ENCODE data around the gene TMEM200A.

DNA sequence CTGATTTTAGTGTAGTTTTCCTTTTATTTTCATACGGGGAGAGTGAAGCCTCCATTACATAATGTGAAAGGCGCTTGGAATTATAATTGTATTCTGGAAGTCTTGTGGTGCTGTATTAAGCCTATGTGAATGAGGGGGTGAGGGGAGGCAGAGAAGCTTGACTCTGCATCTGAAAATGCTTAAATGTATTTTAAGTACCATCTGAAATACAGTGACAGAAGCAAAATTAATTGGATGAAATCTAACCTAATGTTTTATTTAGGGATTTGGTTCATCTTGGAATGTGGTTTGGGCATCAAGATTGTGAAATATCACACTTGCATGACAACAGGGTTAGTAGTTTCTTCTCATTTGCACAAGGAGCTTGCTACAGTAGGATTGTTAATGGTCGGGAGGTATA is 41.2 kb downstream of the TMEM200A start:
- TF ChIP-seq, protein P1, sequence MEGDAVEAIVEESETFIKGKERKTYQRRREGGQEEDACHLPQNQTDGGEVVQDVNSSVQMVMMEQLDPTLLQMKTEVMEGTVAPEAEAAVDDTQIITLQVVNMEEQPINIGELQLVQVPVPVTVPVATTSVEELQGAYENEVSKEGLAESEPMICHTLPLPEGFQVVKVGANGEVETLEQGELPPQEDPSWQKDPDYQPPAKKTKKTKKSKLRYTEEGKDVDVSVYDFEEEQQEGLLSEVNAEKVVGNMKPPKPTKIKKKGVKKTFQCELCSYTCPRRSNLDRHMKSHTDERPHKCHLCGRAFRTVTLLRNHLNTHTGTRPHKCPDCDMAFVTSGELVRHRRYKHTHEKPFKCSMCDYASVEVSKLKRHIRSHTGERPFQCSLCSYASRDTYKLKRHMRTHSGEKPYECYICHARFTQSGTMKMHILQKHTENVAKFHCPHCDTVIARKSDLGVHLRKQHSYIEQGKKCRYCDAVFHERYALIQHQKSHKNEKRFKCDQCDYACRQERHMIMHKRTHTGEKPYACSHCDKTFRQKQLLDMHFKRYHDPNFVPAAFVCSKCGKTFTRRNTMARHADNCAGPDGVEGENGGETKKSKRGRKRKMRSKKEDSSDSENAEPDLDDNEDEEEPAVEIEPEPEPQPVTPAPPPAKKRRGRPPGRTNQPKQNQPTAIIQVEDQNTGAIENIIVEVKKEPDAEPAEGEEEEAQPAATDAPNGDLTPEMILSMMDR (IDR thresholded peaks at IDR 0.05; ENCODE audit: poor library complexity): no peak
- TF ChIP-seq EZH2 (IDR thresholded peaks at IDR 0.05; ENCODE audit: borderline replicate concordance) (no peak), EZH2phosphoT487 (IDR thresholded peaks at IDR 0.05; ENCODE audit: low read depth, severe bottlenecking, unreplicated experiment) (no peak)
